GM23338 (cell line): ENCODE measurements around the gene SUSD1. TPM values are rescaled to one million over a fixed set of nuclear protein-coding genes. Genes with fewer than 3 reads are reported as not detected.

ENCODE experiments used
- CREB1 ChIP-seq: fragments of 250-450 bp; sonication (Bioruptor Pico); IDR thresholded peaks from 2 replicates; pipeline ENCODE4 v1.5.0; 2020; ENCODE audit warnings: low read depth, mild to moderate bottlenecking, moderate library complexity
- CTCF ChIP-seq, 2 experiments: fragments of 200-600 bp in 1 of 2; sonication (generic) in 1 of 2; conservative IDR thresholded peaks; 2 replicates each; pipeline versions ENCODE4 v1.5.1 to v1.6.1; 2016 to 2017; ENCODE audit warnings: antibody characterized with exemption in 2 of 2, low read depth in 2 of 2, mild to moderate bottlenecking in 2 of 2, moderate library complexity in 1 of 2
- EZH2 ChIP-seq: fragments of 200-600 bp; sonication (generic); IDR thresholded peaks from one replicate; pipeline ENCODE4 v1.8.0; 2017; ENCODE audit warnings: antibody characterized with exemption, mild to moderate bottlenecking, low read depth; ENCODE audit not compliant: unreplicated experiment
- EZH2phosphoT487 ChIP-seq: fragments of 200-600 bp; sonication (generic); IDR thresholded peaks from one replicate; pipeline ENCODE4 v1.8.1; 2018; ENCODE audit warnings: antibody characterized with exemption; ENCODE audit not compliant: unreplicated experiment
- JUNB ChIP-seq: IDR thresholded peaks from one replicate; pipeline ENCODE4 v1.6.1; 2016; ENCODE audit warnings: antibody characterized with exemption; ENCODE audit not compliant: unreplicated experiment
- POLR2AphosphoS5 ChIP-seq: IDR thresholded peaks from 2 replicates; pipeline ENCODE4 v1.6.1; 2016; ENCODE audit warnings: antibody characterized with exemption, low read depth
- ZNF114 ChIP-seq: fragments of 250-450 bp; sonication (Bioruptor Pico); IDR thresholded peaks from 2 replicates; pipeline ENCODE4 v1.5.0; 2020; ENCODE audit warnings: mild to moderate bottlenecking, moderate library complexity
- ZNF331 ChIP-seq: fragments of 250-450 bp; sonication (Bioruptor Pico); IDR thresholded peaks from 2 replicates; pipeline ENCODE4 v1.5.0; 2020; ENCODE audit warnings: low read depth, mild to moderate bottlenecking, moderate library complexity
- ZNF462 ChIP-seq: fragments of 250-450 bp; sonication (Bioruptor Pico); IDR thresholded peaks from 2 replicates; pipeline ENCODE4 v1.5.0; 2020; ENCODE audit warnings: mild to moderate bottlenecking, moderate library complexity
- polyA plus RNA-seq: library from polyadenylated mRNA; unstranded; fragments of >200 nt; fragmentation: Nextera tagmentation; extraction: Ambion mirVana; gene quantifications from 2 replicates; pipeline ENCODE4 v1.2.1, GENCODE V29; 2016
- total RNA-seq: library from RNA; depleted of rRNA; stranded (reverse); fragments of >200 nt; shearing (Covaris generic); gene quantifications from 2 replicates; pipeline ENCODE4 v1.2.3, GENCODE V29; 2014

The SUSD1 gene
- total and polyA plus RNA-seq, 2 experiments from 2014 or later = 1.2 to 6.4 TPM

DNA sequence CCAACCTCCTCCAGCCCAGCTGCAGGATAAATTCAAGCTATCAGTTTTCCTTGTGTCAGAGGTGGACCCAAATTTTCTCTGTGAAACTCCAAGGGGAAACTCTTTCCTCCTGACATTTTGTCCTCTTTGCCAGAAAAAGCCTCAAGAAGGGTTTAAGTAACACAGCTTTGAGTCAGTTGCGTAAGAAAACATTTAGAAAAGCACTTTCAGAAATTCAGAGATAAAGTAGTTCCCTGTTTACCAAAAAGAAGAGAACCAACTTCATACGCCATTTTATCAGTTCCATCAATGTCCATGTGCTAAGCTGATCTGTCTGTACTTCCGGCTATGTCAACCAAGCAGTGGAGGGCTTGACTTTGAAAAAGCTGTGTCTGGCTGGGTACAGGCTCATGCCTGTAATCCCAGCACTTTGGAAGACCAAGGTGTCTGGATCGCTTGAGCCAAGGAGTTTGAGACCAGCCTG is 19.9 kb upstream of the SUSD1 start (continued):
- TF ChIP-seq ZNF462 (no peak), EZH2phosphoT487 (no peak), ZNF114 (CRISPR knock-in tag) (no peak), CTCF (conservative IDR thresholded peaks at IDR 0.05; ENCODE audit: low read depth in 2 of 2) (no peak), POLR2AphosphoS5 (no peak), EZH2 (no peak), ZNF331 (CRISPR knock-in tag) (no peak), CREB1 (CRISPR knock-in tag) (no peak), JUNB (no peak)
